Measurements from ENCODE around the gene MYH7.

- TF ChIP-seq CTCF (tag by site-specific recombination; IDR thresholded peaks at IDR 0.05) (peak; percentile 81), ZNF561 (tag by site-specific recombination; IDR thresholded peaks at IDR 0.05; ENCODE audit: borderline replicate concordance) (no peak), ZNF654 (tag by site-specific recombination; IDR thresholded peaks at IDR 0.05; ENCODE audit: low read depth) (peak; percentile 70), ZNF274 (IDR thresholded peaks at IDR 0.05; ENCODE audit: low read length) (no peak), ZNF274 (tag by site-specific recombination; IDR thresholded peaks at IDR 0.05; ENCODE audit: borderline replicate concordance) (no peak), ZBTB44 (tag by site-specific recombination; IDR thresholded peaks at IDR 0.05) (no peak), ZNF280C (tag by site-specific recombination; IDR thresholded peaks at IDR 0.05) (no peak), KLF8 (tag by site-specific recombination; IDR thresholded peaks at IDR 0.05) (no peak), ZNF335 (tag by site-specific recombination; conservative IDR thresholded peaks at IDR 0.05) (no peak), ZNF518A (tag by site-specific recombination; conservative IDR thresholded peaks at IDR 0.05; ENCODE audit: low read depth) (no peak), KLF17 (tag by site-specific recombination; IDR thresholded peaks at IDR 0.05) (0 out of 2 replicates have a peak, but pooled peaks have one; percentile 38)
- TF ChIP-seq, protein P1, sequence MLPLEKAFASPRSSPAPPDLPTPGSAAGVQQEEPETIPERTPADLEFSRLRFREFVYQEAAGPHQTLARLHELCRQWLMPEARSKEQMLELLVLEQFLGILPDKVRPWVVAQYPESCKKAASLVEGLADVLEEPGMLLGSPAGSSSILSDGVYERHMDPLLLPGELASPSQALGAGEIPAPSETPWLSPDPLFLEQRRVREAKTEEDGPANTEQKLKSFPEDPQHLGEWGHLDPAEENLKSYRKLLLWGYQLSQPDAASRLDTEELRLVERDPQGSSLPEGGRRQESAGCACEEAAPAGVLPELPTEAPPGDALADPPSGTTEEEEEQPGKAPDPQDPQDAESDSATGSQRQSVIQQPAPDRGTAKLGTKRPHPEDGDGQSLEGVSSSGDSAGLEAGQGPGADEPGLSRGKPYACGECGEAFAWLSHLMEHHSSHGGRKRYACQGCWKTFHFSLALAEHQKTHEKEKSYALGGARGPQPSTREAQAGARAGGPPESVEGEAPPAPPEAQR (tag by site-specific recombination; IDR thresholded peaks at IDR 0.05) = no peak
- TF ChIP-seq, protein P2, sequence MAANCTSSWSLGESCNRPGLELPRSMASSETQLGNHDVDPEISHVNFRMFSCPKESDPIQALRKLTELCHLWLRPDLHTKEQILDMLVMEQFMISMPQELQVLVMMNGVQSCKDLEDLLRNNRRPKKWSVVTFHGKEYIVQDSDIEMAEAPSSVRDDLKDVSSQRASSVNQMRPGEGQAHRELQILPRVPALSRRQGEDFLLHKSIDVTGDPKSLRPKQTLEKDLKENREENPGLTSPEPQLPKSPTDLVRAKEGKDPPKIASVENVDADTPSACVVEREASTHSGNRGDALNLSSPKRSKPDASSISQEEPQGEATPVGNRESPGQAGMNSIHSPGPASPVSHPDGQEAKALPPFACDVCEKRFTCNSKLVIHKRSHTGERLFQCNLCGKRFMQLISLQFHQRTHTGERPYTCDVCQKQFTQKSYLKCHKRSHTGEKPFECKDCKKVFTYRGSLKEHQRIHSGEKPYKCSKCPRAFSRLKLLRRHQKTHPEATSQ (tag by site-specific recombination; IDR thresholded peaks at IDR 0.05) = no peak
- TF ChIP-seq, protein P3, sequence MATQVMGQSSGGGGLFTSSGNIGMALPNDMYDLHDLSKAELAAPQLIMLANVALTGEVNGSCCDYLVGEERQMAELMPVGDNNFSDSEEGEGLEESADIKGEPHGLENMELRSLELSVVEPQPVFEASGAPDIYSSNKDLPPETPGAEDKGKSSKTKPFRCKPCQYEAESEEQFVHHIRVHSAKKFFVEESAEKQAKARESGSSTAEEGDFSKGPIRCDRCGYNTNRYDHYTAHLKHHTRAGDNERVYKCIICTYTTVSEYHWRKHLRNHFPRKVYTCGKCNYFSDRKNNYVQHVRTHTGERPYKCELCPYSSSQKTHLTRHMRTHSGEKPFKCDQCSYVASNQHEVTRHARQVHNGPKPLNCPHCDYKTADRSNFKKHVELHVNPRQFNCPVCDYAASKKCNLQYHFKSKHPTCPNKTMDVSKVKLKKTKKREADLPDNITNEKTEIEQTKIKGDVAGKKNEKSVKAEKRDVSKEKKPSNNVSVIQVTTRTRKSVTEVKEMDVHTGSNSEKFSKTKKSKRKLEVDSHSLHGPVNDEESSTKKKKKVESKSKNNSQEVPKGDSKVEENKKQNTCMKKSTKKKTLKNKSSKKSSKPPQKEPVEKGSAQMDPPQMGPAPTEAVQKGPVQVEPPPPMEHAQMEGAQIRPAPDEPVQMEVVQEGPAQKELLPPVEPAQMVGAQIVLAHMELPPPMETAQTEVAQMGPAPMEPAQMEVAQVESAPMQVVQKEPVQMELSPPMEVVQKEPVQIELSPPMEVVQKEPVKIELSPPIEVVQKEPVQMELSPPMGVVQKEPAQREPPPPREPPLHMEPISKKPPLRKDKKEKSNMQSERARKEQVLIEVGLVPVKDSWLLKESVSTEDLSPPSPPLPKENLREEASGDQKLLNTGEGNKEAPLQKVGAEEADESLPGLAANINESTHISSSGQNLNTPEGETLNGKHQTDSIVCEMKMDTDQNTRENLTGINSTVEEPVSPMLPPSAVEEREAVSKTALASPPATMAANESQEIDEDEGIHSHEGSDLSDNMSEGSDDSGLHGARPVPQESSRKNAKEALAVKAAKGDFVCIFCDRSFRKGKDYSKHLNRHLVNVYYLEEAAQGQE (tag by site-specific recombination; IDR thresholded peaks at IDR 0.05) = no peak
These were observed 55.9 kb downstream of the MYH7 start for GRCh38 chr14:23379366-23380196.

Data from HEK293 (cell line).